Measurements from ENCODE around the gene LRCOL1.

LRCOL1 gene

GRCh38 chr12:132618683-132619043 is 8.3 kb upstream of the LRCOL1 start, which contains the start of gene P2RX2:
Gene P2RX2, plus strand, starts transcription at chr12:132618776. Its CDS starts 41 bp downstream, at chr12:132618817.
- DNase-seq = no peak

- peak; percentile 53 for DNase-seq
Observed at GRCh38 chr12:132617822-132618682, 7.7 kb upstream of the LRCOL1 start.

- DNase-seq = no peak
Observed at GRCh38 chr12:132617135-132617701, 6.8 kb upstream of the LRCOL1 start.

- no peak for DNase-seq
Observed at GRCh38 chr12:132615579-132616038, 5.2 kb upstream of the LRCOL1 start.

- DNase-seq = peak; percentile 85
Observed at GRCh38 chr12:132614861-132615578, 4.6 kb upstream of the LRCOL1 start.

GRCh38 chr12:132614029-132614428 is 3.6 kb upstream of the LRCOL1 start:
- DNase-seq = no peak

- DNase-seq = no peak
Observed at GRCh38 chr12:132611620-132612019, 1.2 kb upstream of the LRCOL1 start.

GRCh38 chr12:132610866-132611602 is 652 bp upstream of the LRCOL1 start:
- DNase-seq = peak; percentile 22

GRCh38 chr12:132608231-132609171 is 1.9 kb downstream of the LRCOL1 start:
- no peak for DNase-seq

- no peak for DNase-seq
Observed at GRCh38 chr12:132606927-132607326, 3.5 kb downstream of the LRCOL1 start.

GRCh38 chr12:132606466-132606865 is 3.9 kb downstream of the LRCOL1 start:
- DNase-seq = no peak

GRCh38 chr12:132605892-132606291 is 4.5 kb downstream of the LRCOL1 start:
- no peak for DNase-seq

GRCh38 chr12:132604668-132605441 is 5.5 kb downstream of the LRCOL1 start:
- DNase-seq = no peak

- no peak for DNase-seq
Observed at GRCh38 chr12:132604151-132604618, 6.2 kb downstream of the LRCOL1 start.

GRCh38 chr12:132603240-132604150 is 6.9 kb downstream of the LRCOL1 start:
- no peak for DNase-seq

- DNase-seq = peak; percentile 28
Observed at GRCh38 chr12:132602572-132603239, 7.7 kb downstream of the LRCOL1 start.

GRCh38 chr12:132601171-132601883 is 9.1 kb downstream of the LRCOL1 start:
- no peak for DNase-seq

Measured in NCI-H345 (cell line).